Middle frontal gyrus (tissue), 1 donor: ENCODE data around the gene TCF4.

Experiments
- DNase-seq: peaks from one replicate; pipeline ENCODE4 v3.0.0-alpha.2; 2015; ENCODE audit warnings: low spot score; ENCODE audit errors: extremely low spot score

The TCF4 gene

DNA sequence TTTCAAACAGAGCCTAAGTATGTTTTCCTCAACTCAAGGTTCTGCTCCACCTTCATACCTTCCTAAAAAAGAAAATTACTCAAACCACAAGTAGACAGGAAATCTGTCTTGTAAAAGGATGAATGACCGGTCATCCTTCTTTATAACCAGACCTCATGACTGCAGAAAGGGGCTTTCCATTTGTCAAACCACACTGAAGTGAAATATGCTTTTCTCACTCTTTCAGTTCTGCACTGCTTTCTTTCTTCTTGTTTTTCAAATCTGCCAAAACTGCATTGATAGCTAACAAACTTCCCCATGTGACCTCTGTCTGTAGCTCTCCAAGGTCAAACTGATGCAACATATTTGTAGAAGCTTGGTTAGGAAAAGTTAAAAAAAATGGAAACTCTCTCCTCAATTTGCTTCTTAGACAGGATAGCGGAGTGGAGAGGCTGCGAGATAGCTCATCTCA lies 319.8 kb downstream of the TCF4 start:
- no peak for DNase-seq

- no peak for DNase-seq
Observed at GRCh38 chr18:55266981-55267380, 321.0 kb downstream of the TCF4 start.

DNA sequence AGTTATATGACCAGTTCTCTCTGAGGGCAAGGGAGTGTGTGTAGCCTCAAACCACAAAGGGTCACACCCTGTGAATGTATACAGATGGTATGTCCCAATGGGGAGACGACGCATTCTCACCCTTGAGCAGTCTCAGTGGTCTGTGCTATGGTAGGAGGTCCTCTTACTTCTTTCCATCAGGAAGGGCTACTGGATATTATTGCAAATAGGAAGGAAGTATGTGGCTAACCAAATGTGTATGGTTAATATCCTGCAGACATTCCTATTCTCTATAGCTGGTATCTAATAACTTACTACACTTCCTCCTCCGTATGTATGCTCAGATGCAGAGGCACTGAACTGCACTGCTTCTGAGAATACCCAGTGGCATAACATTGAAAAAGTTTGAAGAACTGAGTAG lies 322.0 kb downstream of the TCF4 start:
- DNase-seq, result no peak

GRCh38 chr18:55265130-55265675 lies 322.8 kb downstream of the TCF4 start:
- no peak for DNase-seq

GRCh38 chr18:55264108-55264507 lies 323.9 kb downstream of the TCF4 start:
- no peak for DNase-seq

GRCh38 chr18:55262021-55262560 lies 325.9 kb downstream of the TCF4 start:
- DNase-seq, result no peak

DNA sequence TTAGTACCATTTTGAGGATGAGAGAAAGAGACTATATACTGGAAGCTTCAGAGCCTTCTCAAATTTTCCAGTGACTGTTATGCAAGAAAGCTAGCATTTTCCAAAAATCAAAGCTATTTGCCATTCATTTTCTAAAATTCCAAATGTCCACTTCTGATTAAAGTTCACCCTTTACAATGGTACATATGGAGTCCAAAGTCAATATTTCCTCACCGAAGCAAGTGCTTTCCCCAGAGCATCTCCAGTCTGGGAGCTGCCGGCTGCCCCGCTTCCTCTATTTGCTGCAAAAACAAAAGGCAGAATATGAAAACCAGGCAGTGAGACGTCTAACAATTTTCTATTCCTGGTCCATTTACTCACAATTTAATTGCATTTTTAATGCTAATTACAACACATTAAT lies 326.7 kb downstream of the TCF4 start:
- no peak for DNase-seq

GRCh38 chr18:55258088-55258487 lies 329.9 kb downstream of the TCF4 start:
- DNase-seq, result no peak

DNA sequence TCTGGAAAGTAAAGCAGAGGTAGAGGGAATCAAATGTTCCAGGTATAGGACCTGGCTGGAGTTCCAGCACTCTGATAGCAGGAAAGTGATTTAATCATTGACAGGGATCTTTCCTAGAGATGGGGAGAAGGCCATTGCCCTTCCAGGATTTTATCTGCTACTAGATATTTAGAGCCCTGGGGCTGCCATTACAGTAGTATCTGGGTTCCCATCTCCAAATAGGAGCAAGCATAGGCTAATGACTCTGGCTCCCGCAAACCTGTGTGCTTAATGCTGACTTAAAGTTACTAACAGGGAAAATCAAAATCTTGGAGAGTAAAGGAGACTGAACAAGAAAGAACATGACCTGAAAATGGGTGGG lies 331.1 kb downstream of the TCF4 start:
- DNase-seq, result no peak

DNA sequence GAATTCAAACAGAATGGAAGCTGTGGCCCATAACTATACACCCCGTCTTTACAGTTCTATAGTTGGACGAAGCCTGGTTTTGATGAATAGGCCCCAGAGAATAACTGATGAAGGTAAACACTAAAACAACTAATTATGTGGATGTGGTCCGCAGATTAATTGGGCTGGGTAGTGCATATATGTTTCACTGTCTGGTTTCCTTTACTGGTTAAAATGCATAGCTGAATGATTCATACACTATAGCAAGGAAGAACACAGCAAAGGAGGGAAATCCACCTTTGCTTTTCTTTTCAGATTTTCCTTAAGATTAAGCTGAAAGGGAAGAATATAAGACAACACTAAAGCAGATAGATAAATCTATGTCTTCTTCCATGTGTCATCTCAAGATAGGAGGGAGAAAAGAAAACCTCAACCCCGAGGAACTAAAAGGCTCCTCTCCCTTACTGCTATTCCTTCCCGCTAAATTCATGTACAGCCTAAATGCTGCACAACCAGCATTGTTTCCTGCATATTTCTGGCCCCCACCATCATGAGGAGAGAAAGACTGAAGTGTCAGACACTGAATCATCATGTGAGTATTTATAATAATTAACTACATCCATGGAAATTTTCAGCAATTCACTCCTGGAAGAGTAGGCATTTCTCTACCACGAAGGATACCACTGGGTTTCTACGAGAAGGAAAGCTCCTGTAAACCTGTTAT lies 331.6 kb downstream of the TCF4 start:
- DNase-seq, result no peak

DNA sequence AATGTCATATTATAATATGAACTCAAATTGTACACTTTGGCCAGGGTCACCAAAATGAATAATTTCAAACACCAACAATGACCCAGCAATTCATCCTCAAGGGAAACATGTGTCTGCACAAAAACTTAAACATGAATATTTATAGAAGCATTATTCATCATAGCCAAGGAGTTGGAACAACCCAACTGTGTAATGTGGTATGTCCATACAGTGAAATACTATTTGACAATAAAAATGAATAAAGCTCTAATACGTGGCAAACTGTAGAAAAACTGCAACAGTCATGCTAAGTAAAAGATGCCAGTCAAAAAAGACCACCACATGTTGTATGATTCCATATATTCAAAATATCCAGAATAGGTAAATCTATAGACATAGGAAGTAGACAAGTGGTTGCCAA lies 334.2 kb downstream of the TCF4 start:
- no peak for DNase-seq

- DNase-seq, result no peak
Observed at GRCh38 chr18:55252901-55253300, 335.1 kb downstream of the TCF4 start.

DNA sequence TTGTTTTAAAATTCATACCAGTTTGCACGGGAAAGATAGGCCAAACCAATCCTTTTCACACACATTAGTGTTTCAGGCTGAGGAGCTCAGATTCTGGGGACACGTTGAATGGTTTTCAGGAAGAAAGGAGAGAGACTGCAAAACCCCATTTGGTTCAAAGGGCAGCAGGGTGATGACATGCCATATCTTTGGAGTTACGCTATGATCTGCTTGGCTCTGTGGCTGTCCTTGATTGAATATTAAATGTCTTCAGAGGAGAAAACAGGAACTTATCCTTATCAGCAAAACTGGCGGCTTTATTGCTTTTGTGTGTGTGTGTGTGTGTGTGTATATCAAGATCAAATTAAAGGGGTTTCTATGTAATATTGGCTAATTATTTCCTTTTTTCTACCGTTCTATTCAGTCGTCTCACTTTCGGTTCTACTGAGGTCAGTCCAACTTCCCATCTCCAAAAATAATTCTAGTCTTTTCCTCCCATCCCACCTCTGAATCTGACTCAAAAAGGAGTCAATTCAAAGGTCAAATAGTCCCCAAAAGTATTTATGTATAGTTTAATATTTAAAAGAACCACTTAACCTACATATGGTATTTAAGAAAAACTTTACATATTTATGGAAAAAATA lies 335.8 kb downstream of the TCF4 start:
- no peak for DNase-seq

DNA sequence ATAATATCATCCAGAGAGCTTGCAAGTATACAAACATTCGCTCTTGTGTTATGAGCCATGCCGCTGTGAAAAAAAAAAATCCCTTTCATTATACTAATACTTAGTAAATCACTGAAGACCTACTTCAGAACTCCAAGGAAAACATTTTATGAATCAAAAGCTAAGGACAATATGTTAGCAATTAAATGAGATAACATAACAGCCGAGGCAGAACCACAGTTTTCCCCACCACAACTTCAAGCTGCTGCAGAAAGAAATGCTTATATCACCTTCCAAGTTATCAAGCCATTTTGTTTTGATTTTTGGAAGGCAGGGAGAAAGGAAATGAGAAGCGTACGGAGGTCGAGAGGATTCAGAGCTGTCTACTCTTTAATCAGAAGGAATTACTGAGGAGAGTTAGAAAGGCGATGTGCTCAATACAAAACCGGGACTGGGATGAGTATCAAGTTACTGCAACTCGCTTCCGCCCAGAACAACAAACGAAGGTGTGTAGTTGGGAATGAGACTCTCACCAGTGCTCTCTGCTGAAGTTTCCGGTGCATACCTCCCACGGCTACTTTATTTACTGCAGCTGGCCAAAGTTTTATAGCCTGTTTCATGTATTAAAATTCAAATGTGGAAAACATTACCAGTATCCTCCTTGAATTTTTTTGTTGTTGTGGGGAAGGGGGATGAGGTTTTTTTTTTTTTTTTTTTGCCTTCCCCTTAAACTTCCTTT lies 336.6 kb downstream of the TCF4 start:
- no peak for DNase-seq

- no peak for DNase-seq
Observed at GRCh38 chr18:55250768-55251173, 337.2 kb downstream of the TCF4 start.

DNA sequence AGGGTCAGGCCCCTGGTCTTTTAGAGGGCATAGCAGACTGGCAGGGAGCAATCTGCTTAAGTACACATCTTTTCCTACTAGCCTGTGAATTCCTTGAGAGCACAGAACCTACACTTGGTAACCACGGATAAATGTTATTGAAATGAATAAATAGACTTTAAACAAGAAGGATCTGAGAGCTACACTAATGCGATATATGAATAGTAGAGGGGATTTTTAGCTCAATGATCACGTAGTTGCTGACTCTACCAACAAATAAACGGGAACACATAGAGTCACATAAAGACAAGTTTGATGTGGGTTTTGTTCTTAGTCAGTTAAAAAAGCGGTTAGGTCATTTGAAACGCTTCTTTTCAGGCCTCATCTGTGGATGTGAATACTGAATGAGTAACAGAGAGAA lies 338.4 kb downstream of the TCF4 start:
- no peak for DNase-seq

- no peak for DNase-seq
Observed at GRCh38 chr18:55248495-55248894, 339.5 kb downstream of the TCF4 start.

DNA sequence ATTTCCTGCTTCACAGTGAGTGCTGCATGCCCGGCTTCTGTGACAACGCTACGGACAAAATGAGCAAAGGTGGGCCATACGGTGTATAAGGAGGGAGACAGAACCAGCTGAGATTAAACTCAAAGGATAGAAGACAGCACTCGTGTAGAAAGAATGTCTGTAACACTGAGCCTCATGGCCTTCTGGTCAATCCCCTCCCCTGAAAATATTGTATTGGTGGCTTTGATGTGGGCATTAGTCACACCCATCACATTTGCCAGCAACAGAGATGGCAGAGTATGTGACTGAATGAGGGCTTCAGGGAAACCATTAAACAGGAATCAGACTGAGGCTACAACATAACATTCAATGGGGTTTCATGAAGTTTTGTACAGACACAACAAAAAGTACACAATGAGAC lies 341.0 kb downstream of the TCF4 start:
- no peak for DNase-seq

DNA sequence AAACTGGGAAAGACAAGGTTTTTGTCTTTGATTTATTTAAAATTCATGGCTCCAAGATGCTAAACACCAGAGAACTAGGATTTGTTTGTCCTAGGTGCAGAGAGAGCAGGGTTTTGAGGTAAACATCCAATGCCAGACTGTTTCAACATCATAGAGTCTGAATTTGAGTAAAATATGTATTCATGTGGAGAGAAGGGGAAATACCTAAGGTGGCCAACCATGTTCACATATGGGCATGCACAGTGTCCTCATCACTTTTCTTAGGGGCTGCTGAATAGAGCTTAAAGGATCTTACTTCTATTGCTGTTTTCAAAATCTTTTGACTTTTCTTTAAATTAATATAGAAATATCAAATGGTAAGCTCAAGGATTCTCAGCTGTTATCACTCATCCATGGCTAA lies 341.7 kb downstream of the TCF4 start:
- DNase-seq, result no peak

- no peak for DNase-seq
Observed at GRCh38 chr18:55245211-55245614, 342.8 kb downstream of the TCF4 start.

GRCh38 chr18:55244546-55244945 lies 343.4 kb downstream of the TCF4 start:
- DNase-seq, result no peak

GRCh38 chr18:55243857-55244256 lies 344.1 kb downstream of the TCF4 start:
- DNase-seq, result no peak
